ENCODE results near the gene NRCAM. TPM values are rescaled to one million over a fixed set of nuclear protein-coding genes. Genes with fewer than 3 reads are reported as not detected.

NRCAM gene
- total RNA-seq, 1 donor from 2014 or later, result 2.0 TPM

DNA sequence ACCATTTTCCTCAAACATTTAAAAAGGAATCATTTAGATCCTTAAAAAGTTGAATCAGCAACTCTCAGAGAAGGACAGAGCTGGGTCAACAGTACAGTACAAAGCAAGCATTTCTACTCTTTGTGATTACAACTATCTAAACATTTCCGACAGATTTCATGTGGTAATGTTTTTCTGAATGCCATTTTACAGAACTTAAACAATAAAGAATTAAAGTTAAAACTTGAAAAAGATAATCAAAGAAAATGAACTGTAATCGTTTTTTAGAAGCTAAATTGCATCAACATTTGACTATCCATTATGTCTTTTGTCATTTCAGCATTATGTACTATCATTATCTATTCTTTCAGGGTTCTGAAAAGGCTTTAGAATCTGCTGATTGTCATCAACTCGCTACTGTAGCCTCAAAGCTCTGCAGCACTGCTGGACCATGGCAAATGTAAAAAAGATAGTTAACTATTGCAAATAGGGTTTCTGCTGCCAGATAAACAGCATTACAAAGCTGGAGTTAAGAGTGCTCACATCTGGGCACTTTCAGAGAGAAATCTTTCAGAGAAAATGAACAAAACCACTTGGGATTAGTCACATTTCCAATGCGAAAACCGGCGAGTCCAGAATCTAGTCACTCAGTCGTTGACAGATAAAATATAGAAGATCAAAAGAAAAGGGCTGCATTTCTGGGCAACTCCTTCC is 165.6 kb downstream of the NRCAM start:
- no peak for ATAC-seq
- no peaks in the 10 kb centered on the region for H3K27me3 ChIP-seq
- no peak overlapping the region for H3K4me3 ChIP-seq
- no peaks in the 10 kb centered on the region for H3K36me3 ChIP-seq
- DNase-seq, result no peak
- intact Hi-C loops (cut with DNase I), result no loop called here
- H3K27ac ChIP-seq, result no peak overlapping the region
- H3K9me3 ChIP-seq, result no peaks in the 10 kb centered on the region
- TF ChIP-seq, protein P1, sequence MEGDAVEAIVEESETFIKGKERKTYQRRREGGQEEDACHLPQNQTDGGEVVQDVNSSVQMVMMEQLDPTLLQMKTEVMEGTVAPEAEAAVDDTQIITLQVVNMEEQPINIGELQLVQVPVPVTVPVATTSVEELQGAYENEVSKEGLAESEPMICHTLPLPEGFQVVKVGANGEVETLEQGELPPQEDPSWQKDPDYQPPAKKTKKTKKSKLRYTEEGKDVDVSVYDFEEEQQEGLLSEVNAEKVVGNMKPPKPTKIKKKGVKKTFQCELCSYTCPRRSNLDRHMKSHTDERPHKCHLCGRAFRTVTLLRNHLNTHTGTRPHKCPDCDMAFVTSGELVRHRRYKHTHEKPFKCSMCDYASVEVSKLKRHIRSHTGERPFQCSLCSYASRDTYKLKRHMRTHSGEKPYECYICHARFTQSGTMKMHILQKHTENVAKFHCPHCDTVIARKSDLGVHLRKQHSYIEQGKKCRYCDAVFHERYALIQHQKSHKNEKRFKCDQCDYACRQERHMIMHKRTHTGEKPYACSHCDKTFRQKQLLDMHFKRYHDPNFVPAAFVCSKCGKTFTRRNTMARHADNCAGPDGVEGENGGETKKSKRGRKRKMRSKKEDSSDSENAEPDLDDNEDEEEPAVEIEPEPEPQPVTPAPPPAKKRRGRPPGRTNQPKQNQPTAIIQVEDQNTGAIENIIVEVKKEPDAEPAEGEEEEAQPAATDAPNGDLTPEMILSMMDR (IDR thresholded peaks at IDR 0.05), result no peak
- no peaks in the 10 kb centered on the region for H3K4me1 ChIP-seq

DNA sequence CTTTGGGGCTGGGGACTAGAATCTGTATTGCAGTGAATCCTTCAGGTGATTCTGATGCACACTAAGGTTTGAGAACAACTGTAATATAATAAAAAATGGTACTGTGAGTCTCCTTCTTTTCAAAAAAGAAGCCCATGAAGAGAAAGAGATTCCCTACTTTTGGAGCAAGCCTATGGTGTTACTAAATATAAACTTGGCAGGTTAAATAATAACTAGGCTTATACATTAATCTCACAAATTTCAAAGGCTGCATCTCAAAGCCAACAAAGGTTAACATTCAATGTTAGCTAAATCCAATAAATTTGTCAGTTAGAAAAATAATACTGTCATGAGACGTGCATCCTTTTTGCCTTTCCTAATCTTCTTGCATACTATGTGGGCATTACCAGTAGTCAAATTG is 166.4 kb downstream of the NRCAM start:
- TF ChIP-seq, protein P1 (IDR thresholded peaks at IDR 0.05), result no peak
- Histone ChIP-seq H3K27me3 (no peaks in the 10 kb centered on the region), H3K9me3 (no peaks in the 10 kb centered on the region), H3K36me3 (no peaks in the 10 kb centered on the region), H3K4me3 (no peak overlapping the region), H3K27ac (no peak overlapping the region), H3K4me1 (no peaks in the 10 kb centered on the region)
- intact Hi-C loops (cut with DNase I), result no loop called here
- no peak for ATAC-seq
- DNase-seq, result no peak

DNA sequence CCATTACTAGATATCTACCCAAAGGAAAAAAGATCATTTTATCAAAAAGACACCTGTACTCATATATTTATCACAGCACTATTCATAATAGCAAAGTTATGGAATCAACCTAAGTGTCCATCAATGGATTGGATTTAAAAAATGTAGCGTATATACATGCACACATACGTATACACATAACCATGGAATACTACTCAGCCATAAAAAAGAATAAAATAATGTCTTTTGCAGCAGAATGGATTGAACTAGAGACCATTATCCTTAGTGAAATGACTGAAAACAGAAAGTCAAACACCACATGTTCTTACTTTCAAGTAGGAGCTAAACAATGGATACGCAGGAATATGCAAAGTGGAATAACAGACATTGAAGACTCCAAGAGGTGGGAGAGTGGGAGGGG is 168.4 kb downstream of the NRCAM start:
- intact Hi-C loops (cut with DNase I), result no loop called here
- ATAC-seq (no peak), DNase-seq (no peak)
- no peak overlapping the region for H3K27ac ChIP-seq
- H3K36me3 ChIP-seq, result no peaks in the 10 kb centered on the region
- no peaks in the 10 kb centered on the region for H3K27me3 ChIP-seq
- no peaks in the 10 kb centered on the region for H3K4me1 ChIP-seq
- no peaks in the 10 kb centered on the region for H3K9me3 ChIP-seq
- no peak overlapping the region for H3K4me3 ChIP-seq
- TF ChIP-seq, protein P1 (IDR thresholded peaks at IDR 0.05), result no peak

DNA sequence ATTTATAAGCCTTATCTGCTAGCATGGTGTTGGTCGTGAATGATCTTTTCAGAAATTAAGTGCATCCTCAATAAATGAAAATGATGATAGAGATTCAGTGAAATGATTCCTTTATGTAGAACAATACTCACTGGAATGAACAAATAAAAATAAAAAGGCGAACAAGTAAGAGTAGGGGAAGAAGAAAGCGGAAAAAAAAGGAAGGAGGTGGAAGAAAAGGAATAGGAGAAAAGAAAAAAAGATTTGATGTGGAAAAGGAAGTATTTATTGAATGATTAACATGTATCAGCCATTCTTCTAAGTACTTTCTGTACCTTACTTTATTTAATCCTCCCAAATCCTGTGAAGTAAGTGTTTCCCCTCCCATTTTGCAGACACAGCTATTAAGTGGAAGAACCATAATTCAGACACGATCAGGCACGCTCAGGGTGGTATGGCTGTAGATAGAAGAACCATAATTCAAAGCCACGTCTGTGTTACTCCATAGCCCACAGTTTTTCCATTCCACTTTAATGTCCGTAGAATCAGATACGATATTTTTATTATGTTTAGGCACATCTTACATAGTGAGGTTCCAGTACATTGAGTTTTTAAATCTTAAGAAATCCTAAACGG is 169.8 kb downstream of the NRCAM start:
- no peaks in the 10 kb centered on the region for H3K4me1 ChIP-seq
- intact Hi-C loops (cut with DNase I), result no loop called here
- no peak for DNase-seq
- H3K36me3 ChIP-seq, result no peaks in the 10 kb centered on the region
- TF ChIP-seq, protein P1 (IDR thresholded peaks at IDR 0.05), result no peak
- H3K27me3 ChIP-seq, result no peaks in the 10 kb centered on the region
- no peak overlapping the region for H3K27ac ChIP-seq
- no peak for ATAC-seq
- H3K9me3 ChIP-seq, result no peaks in the 10 kb centered on the region
- H3K4me3 ChIP-seq, result no peak overlapping the region

DNA sequence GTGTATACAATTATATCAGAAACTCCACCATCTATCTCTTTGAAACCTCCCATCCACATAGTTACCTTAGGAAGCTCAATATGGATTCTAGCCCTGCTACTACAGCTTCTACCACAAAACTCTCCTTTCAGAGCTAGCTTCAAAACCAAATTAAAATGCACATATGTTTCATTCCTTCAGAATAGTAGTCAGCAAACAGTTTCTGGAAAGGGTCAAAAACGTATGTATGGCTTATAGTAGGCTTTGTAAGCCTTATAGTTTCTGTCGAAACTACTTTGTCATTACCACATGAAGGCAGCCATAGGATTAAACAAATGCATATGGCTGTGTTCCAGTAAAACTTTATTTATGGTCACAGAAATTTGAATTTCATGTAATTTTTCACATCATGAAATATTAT is 170.5 kb downstream of the NRCAM start:
- no peak for ATAC-seq
- no peaks in the 10 kb centered on the region for H3K9me3 ChIP-seq
- intact Hi-C loops (cut with DNase I), result no loop called here
- DNase-seq, result no peak
- H3K27me3 ChIP-seq, result no peaks in the 10 kb centered on the region
- H3K27ac ChIP-seq, result no peak overlapping the region
- no peaks in the 10 kb centered on the region for H3K4me1 ChIP-seq
- no peak overlapping the region for H3K4me3 ChIP-seq
- TF ChIP-seq, protein P1 (IDR thresholded peaks at IDR 0.05), result no peak
- H3K36me3 ChIP-seq, result no peaks in the 10 kb centered on the region

All from upper lobe of right lung (tissue), 1 donor.